ENCODE measurements around the gene OR5C1. TPM values are rescaled to one million over a fixed set of nuclear protein-coding genes. Genes with fewer than 3 reads are reported as not detected.

The OR5C1 gene
- total and polyA plus RNA-seq, 4 donors = not detected

GRCh38 chr9:122781671-122782070 is 7.1 kb upstream of the OR5C1 start:
- ATAC-seq (ENCODE audit: insufficient read depth, low FRiP score) = no peak
- Histone ChIP-seq H3K27me3 (ENCODE audit: control insufficient read depth in 3 of 3, insufficient read depth in 3 of 3, low read length in 2 of 3) (no peaks in the 10 kb centered on the region), H3K9me3 (ENCODE audit: control insufficient read depth in 4 of 4, insufficient read depth in 3 of 4, low read length in 3 of 4) (peaks cover 0 to 3% (median 0%) of the 10 kb centered on the region in 4 donors), H3K9ac (ENCODE audit: insufficient read depth in 1 of 2, low read length in 2 of 2) (no peak overlapping the region), H3K36me3 (ENCODE audit: control insufficient read depth in 4 of 4, insufficient read depth in 4 of 4, low read length in 4 of 4) (no peaks in the 10 kb centered on the region), H3K4me1 (ENCODE audit: control insufficient read depth in 5 of 5, insufficient read depth in 5 of 5, low read length in 5 of 5) (no peaks in the 10 kb centered on the region), H3K27ac (ENCODE audit: low read depth in 1 of 2, low read length in 1 of 2) (no peak overlapping the region), H3K4me3 (no peak overlapping the region)
- no peak for TF ChIP-seq CTCF (IDR thresholded peaks at IDR 0.05; ENCODE audit: control extremely low read depth, extremely low read depth)
- DNase-seq = no peak
- WGBS, 2 donors = 70 to 86% methylated on average over 3 of the region's 3 CpGs

- ATAC-seq (ENCODE audit: insufficient read depth, low FRiP score) (no peak), DNase-seq (no peak)
- Histone ChIP-seq H3K9me3 (ENCODE audit: control insufficient read depth in 4 of 4, insufficient read depth in 3 of 4, low read length in 3 of 4) (no peaks in the 10 kb centered on the region), H3K36me3 (ENCODE audit: control insufficient read depth in 4 of 4, insufficient read depth in 4 of 4, low read length in 4 of 4) (no peaks in the 10 kb centered on the region), H3K27ac (ENCODE audit: low read depth in 1 of 2, low read length in 1 of 2) (no peak overlapping the region), H3K27me3 (ENCODE audit: control insufficient read depth in 3 of 3, insufficient read depth in 3 of 3, low read length in 2 of 3) (no peaks in the 10 kb centered on the region), H3K4me1 (ENCODE audit: control insufficient read depth in 5 of 5, insufficient read depth in 5 of 5, low read length in 5 of 5) (no peaks in the 10 kb centered on the region), H3K9ac (ENCODE audit: insufficient read depth in 1 of 2, low read length in 2 of 2) (no peak overlapping the region), H3K4me3 (no peak overlapping the region)
- no peak for TF ChIP-seq CTCF (IDR thresholded peaks at IDR 0.05; ENCODE audit: control extremely low read depth, extremely low read depth)
Measured at GRCh38 chr9:122785269-122785668, 3.5 kb upstream of the OR5C1 start.

GRCh38 chr9:122786338-122786737 is 2.4 kb upstream of the OR5C1 start:
- WGBS, 2 donors = 88 to 93% methylated on average over 4 of the region's 4 CpGs
- H3K27ac ChIP-seq (ENCODE audit: low read depth in 1 of 2, low read length in 1 of 2) = no peak overlapping the region
- H3K9me3 ChIP-seq (ENCODE audit: control insufficient read depth in 4 of 4, insufficient read depth in 3 of 4, low read length in 3 of 4) = no peaks in the 10 kb centered on the region
- H3K4me1 ChIP-seq (ENCODE audit: control insufficient read depth in 5 of 5, insufficient read depth in 5 of 5, low read length in 5 of 5) = no peaks in the 10 kb centered on the region
- TF ChIP-seq CTCF (IDR thresholded peaks at IDR 0.05; ENCODE audit: control extremely low read depth, extremely low read depth) = no peak
- no peak overlapping the region for H3K4me3 ChIP-seq
- no peaks in the 10 kb centered on the region for H3K27me3 ChIP-seq (ENCODE audit: control insufficient read depth in 3 of 3, insufficient read depth in 3 of 3, low read length in 2 of 3)
- no peaks in the 10 kb centered on the region for H3K36me3 ChIP-seq (ENCODE audit: control insufficient read depth in 4 of 4, insufficient read depth in 4 of 4, low read length in 4 of 4)
- no peak overlapping the region for H3K9ac ChIP-seq (ENCODE audit: insufficient read depth in 1 of 2, low read length in 2 of 2)
- no peak for DNase-seq
- no peak for ATAC-seq (ENCODE audit: insufficient read depth, low FRiP score)

- 95% methylated on average over 28 of the region's 28 CpGs for WGBS, 2 donors
Measured at GRCh38 chr9:122789256-122790046, 718 bp downstream of the OR5C1 start.

More at GRCh38 chr9:122789256-122790046, 718 bp downstream of the OR5C1 start:
- Histone ChIP-seq H3K4me3 (no peak overlapping the region), H3K27ac (ENCODE audit: low read depth in 1 of 2, low read length in 1 of 2) (no peak overlapping the region), H3K27me3 (ENCODE audit: control insufficient read depth in 3 of 3, insufficient read depth in 3 of 3, low read length in 2 of 3) (no peaks in the 10 kb centered on the region), H3K9me3 (ENCODE audit: control insufficient read depth in 4 of 4, insufficient read depth in 3 of 4, low read length in 3 of 4) (no peaks in the 10 kb centered on the region), H3K9ac (ENCODE audit: insufficient read depth in 1 of 2, low read length in 2 of 2) (no peak overlapping the region), H3K36me3 (ENCODE audit: control insufficient read depth in 4 of 4, insufficient read depth in 4 of 4, low read length in 4 of 4) (no peaks in the 10 kb centered on the region), H3K4me1 (ENCODE audit: control insufficient read depth in 5 of 5, insufficient read depth in 5 of 5, low read length in 5 of 5) (no peaks in the 10 kb centered on the region)
- TF ChIP-seq CTCF (IDR thresholded peaks at IDR 0.05; ENCODE audit: control extremely low read depth, extremely low read depth) = no peak
- DNase-seq = no peak
- no peak for ATAC-seq (ENCODE audit: insufficient read depth, low FRiP score)
